Stimulated activated CD4-positive, alpha-beta T cell treated with anti-CD3 and anti-CD28 coated beads, Interleukin-4, amount 100 ng/mL, for 4 hours (primary cell): ENCODE data around the gene TEX54.

ENCODE experiments used
- DNase-seq, 2 experiments: peaks; one replicate each; pipeline ENCODE4 v3.0.0-alpha.2; 2020

Gene TEX54

DNA sequence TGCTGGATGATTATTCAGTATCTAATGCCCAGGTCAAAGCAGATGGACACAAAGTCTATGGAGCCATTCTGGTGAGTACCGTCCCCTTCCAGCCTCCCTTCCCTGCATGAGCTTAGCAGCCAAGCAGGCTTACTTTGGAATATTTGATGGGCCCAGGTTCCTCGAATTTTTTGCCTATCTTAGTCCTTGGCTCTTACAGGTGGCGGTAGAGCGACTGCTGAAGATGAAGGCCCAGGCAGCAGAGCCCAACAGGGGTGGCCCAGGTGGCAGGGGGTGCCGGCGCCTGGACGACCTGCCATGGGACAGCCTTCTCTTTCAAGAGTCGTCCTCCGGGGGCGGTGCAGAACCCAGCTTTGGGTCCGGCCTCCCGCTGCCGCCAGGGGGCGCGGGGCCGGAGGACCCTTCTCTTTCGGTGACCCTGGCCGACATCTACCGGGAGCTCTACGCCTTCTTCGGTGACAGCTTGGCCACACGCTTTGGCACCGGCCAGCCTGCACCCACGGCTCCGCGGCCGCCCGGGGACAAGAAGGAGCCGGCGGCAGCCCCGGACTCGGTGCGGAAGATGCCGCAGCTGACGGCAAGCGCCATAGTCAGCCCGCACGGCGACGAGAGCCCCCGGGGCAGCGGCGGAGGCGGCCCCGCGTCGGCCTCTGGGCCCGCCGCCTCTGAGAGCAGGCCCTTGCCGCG lies 46.2 kb downstream of the TEX54 start:
- peak; percentile 76 to 79 for DNase-seq

DNA sequence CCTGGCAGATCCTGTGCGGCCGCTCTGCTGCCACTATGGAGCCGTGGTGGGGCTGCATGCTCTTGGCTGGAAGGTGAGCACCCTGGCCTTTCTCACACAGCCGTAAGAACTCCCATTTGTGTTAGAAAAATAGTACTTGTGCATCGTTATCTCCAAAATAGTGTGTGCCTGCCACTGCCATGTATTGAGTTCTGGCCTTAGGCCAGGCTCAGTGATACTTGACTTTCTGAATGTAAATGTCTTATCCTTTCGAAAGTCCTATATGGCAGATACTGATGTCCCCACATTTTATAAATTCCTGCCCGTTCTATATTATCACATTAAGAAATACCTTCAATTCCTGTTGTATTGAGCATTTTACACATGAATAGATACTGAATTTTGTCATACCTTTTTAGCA lies 49.9 kb downstream of the TEX54 start:
- DNase-seq = no peak
